Measurements from ENCODE around the gene ZNF672. TPM values are rescaled to one million over a fixed set of nuclear protein-coding genes. Genes with fewer than 3 reads are reported as not detected.
"Not testable (repeated sequence)": the region's sequence is repeated elsewhere in the genome, so short reads cannot be mapped to it uniquely, and the experiment has no call there.

Gene ZNF672
- total and polyA plus RNA-seq, 3 donors from 2014 or later, result 28.4 to 65.0 (median 57.3) TPM

- Histone ChIP-seq H3K4me1 (no peaks in the 10 kb centered on the region), H3K4me3 (no peak overlapping the region), H3K27ac (no peak overlapping the region), H3K36me3 (ENCODE audit: low read depth, missing control alignments) (no peaks in the 10 kb centered on the region), H3K9me3 (no peaks in the 10 kb centered on the region), H3K27me3 (no peaks in the 10 kb centered on the region)
- WGBS, 2 donors, result 55 to 60% methylated on average over 5 of the region's 5 CpGs
- intact Hi-C loops (cut with DNase I; ENCODE audit: low total_unique reads), result no loop called here
- DNase-seq, result no peak
- TF ChIP-seq POLR2A (IDR thresholded peaks at IDR 0.05) (no peak), CTCF (IDR thresholded peaks at IDR 0.05) (no peak)
Measured at GRCh38 chr1:248792342-248792741, 45.7 kb upstream of the ZNF672 start.

- H3K4me3 ChIP-seq, result no peak overlapping the region
- no peaks in the 10 kb centered on the region for H3K27me3 ChIP-seq
- no peak overlapping the region for H3K27ac ChIP-seq
- no peak for TF ChIP-seq CTCF (IDR thresholded peaks at IDR 0.05)
- TF ChIP-seq POLR2A (IDR thresholded peaks at IDR 0.05), result no peak
- intact Hi-C loops (cut with DNase I; ENCODE audit: low total_unique reads), result no loop called here
- H3K9me3 ChIP-seq, result no peaks in the 10 kb centered on the region
- no peaks in the 10 kb centered on the region for H3K4me1 ChIP-seq
- H3K36me3 ChIP-seq (ENCODE audit: low read depth, missing control alignments), result no peaks in the 10 kb centered on the region
- DNase-seq, result no peak
Measured at GRCh38 chr1:248793592-248793991, 44.4 kb upstream of the ZNF672 start.

- H3K36me3 ChIP-seq (ENCODE audit: low read depth, missing control alignments); H3K4me1 ChIP-seq; H3K9me3 ChIP-seq; H3K27ac ChIP-seq; H3K4me3 ChIP-seq; DNase-seq; H3K27me3 ChIP-seq; intact Hi-C loops (cut with DNase I; ENCODE audit: low total_unique reads): not testable (repeated sequence)
- WGBS, 2 donors, result 88 to 93% methylated on average over 5 of the region's 5 CpGs
Measured at GRCh38 chr1:248794663-248795062, 43.4 kb upstream of the ZNF672 start.

- Histone ChIP-seq H3K9me3 (no peaks in the 10 kb centered on the region), H3K4me3 (no peak overlapping the region), H3K27ac (no peak overlapping the region), H3K36me3 (ENCODE audit: low read depth, missing control alignments) (no peaks in the 10 kb centered on the region), H3K4me1 (no peaks in the 10 kb centered on the region), H3K27me3 (no peaks in the 10 kb centered on the region)
- TF ChIP-seq CTCF (IDR thresholded peaks at IDR 0.05) (no peak), POLR2A (IDR thresholded peaks at IDR 0.05) (no peak)
- 79 to 88% methylated on average over 3 of the region's 3 CpGs for WGBS, 2 donors
- intact Hi-C loops (cut with DNase I; ENCODE audit: low total_unique reads), result no loop called here
- no peak for DNase-seq
Measured at GRCh38 chr1:248798791-248799190, 39.2 kb upstream of the ZNF672 start.

- 81 to 84% methylated on average over 3 of the region's 3 CpGs for WGBS, 2 donors
- H3K4me1 ChIP-seq, result no peaks in the 10 kb centered on the region
- intact Hi-C loops (cut with DNase I; ENCODE audit: low total_unique reads), result no loop called here
Measured at GRCh38 chr1:248800459-248800858, 37.6 kb upstream of the ZNF672 start.

More at GRCh38 chr1:248800459-248800858, 37.6 kb upstream of the ZNF672 start:
- H3K27ac ChIP-seq, result no peak overlapping the region
- H3K9me3 ChIP-seq, result no peaks in the 10 kb centered on the region
- no peak for TF ChIP-seq POLR2A (IDR thresholded peaks at IDR 0.05)
- no peak for TF ChIP-seq CTCF (IDR thresholded peaks at IDR 0.05)
- H3K4me3 ChIP-seq, result no peak overlapping the region
- no peaks in the 10 kb centered on the region for H3K27me3 ChIP-seq
- H3K36me3 ChIP-seq (ENCODE audit: low read depth, missing control alignments), result no peaks in the 10 kb centered on the region
- no peak for DNase-seq

All from testis (tissue), 3 donors.